Colon (tissue), 2 donors: Measurements from ENCODE around the gene NOXRED1.
"Not testable (repeated sequence)": the region's sequence is repeated elsewhere in the genome, so short reads cannot be mapped to it uniquely, and the experiment has no call there.

Experiments
- FAIRE-seq: peaks from 2 replicates; lab custom pipeline; 2012; peaks lifted over from hg19 to GRCh38; lab: Jason Lieb, UNC
- donor health status: control.
- donor health status: control.

The NOXRED1 gene, protein sequence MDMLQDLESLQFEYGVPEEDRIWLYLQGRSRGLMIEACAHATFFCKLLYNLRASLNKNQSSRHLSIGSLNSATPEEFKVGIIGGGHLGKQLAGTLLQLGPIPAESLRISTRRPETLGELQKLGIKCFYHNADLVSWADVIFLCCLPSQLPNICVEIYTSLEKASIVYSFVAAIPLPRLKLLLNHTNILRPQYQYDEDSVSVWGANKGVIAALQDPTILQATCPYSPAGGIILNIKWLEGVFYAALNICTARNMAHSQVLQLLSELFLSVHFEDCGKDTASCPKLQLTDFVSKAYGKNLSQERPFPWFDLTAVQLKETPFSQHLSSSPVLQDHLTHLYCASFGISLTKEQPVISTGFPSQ

DNA sequence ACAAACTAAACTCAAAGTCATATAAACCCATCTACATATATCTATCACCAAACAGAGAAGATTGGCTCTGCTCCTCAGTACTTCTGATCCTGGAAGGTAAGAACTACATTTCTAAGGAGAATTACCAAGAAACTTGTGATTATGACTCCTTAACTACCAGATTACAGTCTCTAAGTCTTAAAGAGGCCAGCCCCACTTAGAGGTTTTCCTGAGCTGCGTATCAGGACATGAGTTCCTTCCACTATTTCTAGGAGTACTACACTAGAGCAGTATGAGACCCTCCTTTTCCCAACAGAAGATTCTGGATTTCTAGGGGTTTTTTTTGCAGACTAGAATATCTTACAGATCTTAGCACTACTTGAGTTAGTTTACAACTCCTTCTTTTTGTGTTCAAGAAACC lies at the start of gene NOXRED1:
Gene NOXRED1, minus strand, starts transcription at position 101 of the 400 bp plus-strand sequence. CDS start 634 bp downstream, outside the sequence.
- no peak for FAIRE-seq

DNA sequence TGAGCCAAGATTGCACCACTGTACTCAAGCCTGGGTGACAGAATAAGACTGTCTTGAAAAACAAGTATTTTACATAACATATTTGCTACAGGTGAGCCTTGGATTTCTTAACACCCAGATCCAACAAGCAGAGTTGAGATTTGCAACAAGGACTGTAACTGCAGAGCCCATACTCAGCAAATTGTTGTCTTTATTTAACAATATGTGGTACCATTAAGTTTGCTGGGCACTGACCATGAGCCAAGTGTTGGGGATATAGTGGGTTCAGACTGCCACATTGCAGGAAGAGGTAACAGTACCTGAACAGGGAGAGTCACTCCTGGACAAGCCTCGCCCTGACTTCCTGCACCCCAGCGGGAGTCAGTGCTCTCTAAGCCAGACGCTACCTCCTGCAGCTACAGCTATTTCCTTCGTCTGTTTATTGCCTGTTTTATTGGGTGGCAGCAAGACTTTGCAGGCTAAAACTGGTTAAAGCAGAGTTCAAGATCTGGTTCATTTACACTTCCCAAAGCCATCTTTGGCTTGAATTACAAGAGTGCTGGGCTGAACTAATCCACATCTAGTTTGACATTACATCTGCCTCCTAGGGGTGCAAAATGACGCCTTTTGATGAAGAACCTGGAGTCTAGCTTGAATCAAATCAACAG lies 47.0 kb upstream of the NOXRED1 start:
- no peak for FAIRE-seq

DNA sequence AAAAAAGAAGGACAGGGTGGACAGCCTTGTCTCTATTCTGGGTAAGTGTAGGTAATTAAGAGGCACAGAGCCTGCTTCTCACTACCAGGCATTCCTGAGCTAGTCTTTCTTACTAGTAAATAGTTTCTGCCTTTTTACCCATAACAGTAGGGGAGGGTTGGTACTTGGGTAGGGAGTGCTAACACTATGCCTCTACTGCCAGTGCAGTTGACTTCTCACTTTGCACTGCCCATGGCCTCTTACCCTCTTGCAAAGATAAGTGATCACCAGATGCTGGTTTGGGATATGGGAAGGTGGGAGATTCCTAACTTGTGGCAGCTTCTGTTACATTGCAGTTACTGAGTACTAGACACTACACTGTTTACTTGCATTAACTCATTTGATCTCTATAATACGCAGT lies 46.2 kb upstream of the NOXRED1 start:
- FAIRE-seq = no peak

DNA sequence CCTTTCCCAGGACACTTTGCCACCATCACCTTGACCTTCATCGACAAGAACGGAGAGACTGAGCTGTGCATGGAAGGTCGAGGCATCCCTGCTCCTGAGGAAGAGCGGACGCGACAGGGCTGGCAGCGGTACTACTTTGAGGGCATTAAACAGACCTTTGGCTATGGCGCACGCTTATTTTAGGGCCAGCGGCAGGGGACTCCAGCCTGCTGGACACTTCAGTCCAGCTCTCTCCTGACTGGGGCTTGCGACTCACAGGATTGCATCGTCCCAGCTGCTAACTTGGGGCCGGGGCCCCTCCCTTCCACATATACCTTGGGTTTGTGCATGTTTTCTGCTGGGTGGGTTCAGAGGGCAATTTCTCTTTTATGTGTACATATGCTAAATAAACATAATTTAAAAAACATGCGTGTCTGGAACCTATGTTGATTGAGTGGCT lies 45.8 kb upstream of the NOXRED1 start:
- no peak for FAIRE-seq

DNA sequence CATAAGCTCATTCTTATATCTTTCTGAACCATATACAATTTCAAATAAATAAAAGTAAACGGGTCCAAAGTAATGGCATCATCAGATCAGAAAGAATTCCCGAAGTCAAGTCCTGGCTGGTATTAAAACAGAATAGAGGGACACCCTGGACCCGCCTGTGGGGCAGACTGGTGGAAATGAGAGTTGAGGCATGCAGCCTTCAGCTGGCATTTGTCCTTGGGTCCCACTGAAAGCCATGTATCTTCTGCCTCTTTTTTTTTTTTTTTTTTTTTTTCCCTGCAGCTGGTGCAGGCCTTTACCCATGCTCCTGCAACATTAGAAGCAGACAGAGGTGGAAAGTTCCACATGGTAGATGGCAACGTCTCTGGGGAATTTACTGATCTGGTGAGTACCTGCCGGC lies 44.5 kb upstream of the NOXRED1 start:
- no peak for FAIRE-seq

DNA sequence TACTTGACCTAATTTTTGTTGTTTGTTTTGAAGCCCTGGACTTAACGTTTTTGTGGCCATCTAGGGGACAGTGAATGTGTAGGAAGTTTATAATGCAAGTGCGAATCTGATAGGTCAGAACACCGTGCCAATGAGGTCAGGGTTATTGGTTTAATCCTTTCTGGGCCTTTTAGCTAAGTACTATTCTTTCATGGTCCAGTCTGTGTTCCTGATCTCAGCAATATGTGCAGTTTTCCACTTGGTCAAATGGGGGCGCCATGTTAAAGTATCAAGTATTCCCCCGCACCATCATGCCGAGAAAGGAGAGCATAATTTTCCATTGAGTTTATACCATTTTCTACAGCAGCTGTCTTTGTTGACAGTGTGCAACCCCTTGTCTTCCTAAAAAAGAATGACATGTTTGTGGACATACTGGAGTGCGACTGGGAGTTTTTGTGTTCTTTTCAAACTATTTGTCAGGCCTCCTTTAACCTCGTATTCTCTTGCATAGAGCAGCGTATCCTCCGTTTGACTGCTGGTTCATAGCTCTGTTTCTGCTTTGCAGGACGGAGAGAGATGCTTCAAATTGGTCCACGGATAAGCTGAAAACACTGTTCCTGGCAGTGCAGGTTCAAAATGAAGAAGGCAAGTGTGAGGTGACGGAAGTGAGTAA lies 35.9 kb upstream of the NOXRED1 start:
- no peak for FAIRE-seq

DNA sequence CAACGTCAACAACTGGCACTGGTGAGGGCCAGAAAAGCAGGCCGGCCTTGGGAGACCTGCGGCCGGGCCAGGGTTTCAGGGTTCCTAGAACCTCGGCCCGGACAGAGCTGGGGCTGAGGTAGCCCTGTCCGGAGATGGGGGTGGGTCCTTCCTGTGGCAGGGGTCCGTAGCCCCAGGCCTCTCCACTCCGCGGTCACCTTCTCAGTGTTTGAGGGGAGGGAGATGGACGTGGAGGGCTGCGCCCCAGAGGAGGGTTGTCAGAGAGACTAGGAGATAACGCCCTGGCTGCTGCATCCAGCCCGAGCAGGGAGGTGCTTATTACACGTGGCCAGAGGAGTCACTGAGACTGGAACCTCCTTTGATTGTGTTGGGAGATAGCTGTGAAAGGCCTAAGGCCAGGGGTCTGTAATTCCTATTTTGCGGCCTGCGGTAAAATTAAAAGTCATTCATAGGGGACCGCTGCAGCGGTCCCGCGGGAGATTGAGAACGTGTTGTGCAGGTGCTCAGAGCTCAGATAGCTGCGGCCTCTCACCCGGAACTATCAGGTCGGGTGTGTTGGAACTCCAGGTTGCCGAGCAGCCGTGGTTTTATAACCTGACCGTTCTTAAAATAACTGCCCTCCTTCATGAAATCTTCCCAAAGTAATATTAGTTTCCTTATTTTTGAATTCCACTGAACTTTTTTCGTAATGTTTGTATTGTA lies 35.1 kb upstream of the NOXRED1 start:
- no peak for FAIRE-seq

DNA sequence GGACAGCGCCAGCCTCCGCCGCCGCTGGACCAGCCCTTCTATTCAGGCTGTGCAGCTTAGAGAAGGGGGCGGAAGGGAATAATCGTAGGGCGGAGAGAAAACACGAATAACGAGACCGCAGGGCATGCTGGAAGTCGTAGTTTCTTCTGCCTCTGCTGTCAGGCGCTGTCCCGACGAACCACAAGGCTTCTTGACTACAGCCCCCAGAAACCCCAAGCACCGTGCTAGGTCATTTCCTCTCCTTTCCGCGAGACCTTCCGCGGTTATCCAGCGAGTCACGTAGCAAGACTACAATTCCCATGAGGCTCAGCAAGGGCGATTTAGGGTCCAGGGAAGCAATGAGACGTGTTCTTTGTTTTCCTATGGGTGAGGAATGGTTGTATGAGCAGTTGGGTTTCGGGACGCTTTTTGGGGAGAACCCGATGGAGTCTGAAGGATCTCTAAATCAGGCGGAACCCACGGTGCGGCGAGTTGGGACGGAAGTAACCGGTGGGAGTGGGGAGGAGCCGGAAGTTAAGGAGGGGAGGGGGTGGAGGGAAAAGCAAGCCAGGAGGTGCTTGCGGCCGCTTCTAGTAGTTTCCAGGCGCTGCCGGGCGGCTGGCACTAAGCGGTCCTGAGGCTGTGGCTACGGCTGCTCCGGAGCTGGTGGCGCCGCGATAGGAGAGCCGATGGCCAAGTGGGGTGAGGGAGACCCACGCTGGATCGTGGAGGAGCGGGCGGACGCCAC lies 34.4 kb upstream of the NOXRED1 start, which contains the start of the genes AHSA1 and VIPAS39:
Gene AHSA1, plus strand, starts transcription at position 572 of the 727 bp plus-strand sequence. Its CDS starts 97 bp downstream, at position 669.
Gene VIPAS39, minus strand, starts transcription at position 80 of the 727 bp plus-strand sequence. CDS start 3,499 bp downstream, outside the sequence.
- no peak for FAIRE-seq

DNA sequence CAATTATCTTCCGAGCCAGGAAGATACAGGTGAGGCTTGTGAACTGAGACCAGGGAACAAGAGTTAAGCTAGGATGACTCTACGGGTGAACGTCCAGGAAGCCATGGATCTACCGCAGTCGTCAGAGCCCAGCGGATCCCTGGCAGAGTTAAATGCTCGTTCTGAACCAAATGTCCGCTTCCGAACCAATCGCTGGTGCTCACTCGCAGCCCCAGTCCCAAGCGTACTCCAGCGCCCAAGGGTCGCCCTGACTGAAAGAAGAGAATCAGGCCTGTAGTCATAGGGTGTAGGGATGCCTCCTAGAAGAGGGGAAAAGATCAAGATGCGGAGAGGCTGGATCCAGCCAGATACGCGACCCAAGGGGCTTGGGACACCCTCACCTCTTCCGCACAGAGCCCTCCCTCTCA lies 33.8 kb upstream of the NOXRED1 start:
- FAIRE-seq = no peak

DNA sequence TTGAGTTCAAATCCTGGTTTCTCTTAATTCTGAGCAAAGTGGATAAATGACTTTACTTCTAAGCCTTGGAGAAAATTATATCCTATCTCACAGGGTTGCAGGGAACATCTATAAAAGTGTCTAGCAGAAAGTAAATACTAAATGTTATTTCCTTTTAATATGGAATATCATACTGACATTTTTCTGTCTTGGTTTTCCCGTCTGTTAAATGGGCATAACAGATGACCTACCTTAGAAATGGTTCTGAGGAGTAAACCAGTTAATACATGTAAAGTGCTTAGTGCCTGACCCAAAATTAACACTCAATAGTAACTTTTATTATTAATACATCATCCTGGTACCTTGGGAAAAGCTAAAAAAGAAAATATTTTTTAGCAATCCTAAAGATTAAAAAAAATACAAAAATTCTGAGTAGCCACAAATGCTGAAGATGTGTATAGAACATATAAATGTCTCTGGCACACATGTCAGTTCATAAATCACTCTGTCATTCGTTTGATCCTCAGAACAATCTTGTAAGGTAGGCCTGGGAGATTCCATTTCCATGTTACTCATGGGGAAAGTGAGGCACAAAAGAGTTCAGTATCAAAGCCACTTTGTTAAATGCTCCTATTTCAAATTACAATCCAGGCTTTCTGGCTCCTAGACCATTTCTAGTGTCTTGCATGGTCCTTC lies 32.8 kb upstream of the NOXRED1 start:
- no peak for FAIRE-seq

DNA sequence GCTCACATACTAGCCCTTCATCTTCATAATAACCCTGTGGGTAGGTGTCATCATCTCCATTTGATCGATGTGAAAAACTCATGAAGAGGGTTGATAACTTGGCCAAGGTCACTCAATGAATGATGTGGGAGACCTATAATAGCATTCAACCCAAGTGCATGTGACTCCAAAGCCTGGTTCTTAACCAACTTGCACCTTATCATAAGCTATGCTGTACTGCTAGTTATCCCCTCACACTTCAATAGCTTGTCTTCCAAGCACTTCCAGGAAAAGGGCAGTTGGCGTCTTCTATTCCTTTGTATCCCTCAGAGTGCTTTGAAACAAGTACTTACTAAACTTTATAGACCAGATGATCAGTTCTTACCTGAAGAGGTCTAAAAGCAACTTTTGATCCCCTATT lies 18.9 kb upstream of the NOXRED1 start:
- FAIRE-seq = no peak

DNA sequence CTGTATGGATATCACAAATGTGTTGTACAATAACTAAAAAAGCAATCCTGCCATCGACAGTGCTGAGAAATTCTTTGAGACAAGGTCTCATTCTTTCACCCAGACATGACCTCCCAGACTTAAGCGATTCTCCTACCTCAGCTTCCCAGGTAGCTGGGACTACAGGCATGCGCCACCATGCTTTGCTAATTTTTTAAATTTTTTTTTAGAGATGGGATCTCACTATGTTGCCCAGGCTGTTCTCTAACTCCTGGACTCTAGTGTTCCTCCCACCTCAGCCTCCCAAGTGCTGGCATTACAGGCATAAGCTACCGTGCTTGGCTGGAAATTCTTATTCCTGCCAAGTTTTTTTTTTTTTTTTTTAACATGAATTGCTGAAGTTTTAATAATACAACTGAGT lies 16.5 kb upstream of the NOXRED1 start:
- no peak for FAIRE-seq

DNA sequence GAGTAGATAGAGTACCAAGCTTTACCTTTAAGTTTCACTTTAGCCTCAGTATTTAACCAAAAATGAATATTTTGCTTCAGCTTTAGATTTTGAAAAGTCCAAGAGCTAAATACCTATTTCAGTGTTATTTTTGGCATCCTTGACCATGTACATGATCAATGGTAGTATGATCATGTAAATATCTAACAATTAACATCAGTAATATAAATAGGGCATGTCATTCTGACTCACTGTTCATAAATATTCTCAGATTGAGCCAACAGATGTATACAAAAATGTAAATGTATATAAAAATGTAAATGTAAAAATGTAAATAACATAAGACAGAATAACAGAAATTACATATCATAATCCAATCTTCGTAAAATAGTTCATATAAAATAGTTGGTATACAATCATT lies 15.3 kb upstream of the NOXRED1 start:
- no peak for FAIRE-seq

DNA sequence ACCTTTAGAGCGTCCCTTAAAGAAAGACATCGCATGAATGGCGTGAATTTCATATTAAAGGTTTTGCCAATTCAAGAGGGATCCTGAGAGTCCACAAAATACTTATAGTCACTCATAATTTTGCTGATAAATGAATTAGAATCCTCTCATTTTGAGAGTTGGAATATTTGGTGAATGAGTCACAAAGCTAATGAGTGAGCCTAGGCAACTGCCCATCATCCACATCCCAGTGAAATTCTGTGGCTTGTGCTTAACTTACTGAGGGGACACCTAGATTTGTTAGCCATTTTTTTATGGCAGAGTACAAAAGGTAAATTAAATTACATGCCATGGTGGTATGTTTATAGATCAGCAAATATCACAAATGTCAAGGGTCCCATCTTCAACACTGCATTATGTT lies 12.7 kb upstream of the NOXRED1 start:
- FAIRE-seq = no peak

DNA sequence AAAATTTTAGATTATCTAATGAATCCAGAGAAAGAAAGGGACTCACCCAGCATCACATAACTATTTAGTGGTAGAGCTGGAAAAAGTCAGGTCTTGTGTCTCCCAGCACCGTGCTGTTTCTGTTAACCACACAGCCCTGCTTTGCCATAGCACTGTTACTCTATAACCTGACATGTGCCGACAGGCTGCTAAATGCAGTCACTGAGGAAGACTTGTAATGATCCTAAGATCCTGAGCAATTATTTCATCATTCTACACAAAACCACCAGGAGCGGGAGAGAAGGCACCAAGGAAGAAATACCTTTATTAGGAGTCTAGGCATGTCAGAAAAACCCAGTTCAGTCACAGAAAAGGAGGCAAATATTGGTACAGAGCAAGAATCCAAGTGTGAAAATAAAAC lies 3.1 kb upstream of the NOXRED1 start:
- no peak for FAIRE-seq

DNA sequence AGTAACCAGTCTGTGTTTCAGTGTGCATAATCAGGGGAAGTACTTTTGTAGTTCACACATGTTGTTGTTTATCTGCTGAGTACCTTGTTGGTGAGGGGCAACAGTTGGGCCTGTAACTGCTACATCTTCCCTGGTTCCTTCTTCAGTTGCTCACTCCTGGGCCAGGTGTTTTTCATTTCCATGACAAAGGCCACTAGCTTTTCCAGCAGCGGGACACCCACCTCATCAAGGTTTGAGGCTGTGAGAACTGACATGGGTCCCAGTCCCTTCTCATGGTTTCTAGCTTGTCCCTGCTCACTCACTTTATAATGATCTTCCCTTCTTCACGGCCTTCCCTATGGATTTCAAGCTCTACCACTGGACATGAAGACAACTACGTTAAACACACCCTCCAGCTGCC lies 1.5 kb upstream of the NOXRED1 start:
- FAIRE-seq = no peak

DNA sequence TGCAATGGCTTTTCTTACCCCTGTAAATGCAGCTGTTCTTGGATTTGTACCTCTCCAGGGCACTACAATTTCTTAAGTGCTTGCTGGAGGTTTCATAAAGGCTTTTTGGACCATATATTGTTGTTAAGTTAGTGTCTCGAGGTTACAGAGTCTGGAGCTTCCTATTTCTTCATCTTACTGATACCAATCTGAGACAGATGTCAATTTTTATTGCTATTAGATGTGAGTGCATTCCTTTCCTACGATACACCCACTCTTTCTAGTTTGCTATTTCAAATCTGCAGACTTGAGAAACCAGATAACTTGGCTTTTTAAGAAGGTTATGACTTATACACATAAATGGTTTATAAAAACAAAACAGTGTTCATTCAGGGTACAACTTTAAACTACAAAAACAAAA lies 2.1 kb downstream of the NOXRED1 start:
- FAIRE-seq = no peak

DNA sequence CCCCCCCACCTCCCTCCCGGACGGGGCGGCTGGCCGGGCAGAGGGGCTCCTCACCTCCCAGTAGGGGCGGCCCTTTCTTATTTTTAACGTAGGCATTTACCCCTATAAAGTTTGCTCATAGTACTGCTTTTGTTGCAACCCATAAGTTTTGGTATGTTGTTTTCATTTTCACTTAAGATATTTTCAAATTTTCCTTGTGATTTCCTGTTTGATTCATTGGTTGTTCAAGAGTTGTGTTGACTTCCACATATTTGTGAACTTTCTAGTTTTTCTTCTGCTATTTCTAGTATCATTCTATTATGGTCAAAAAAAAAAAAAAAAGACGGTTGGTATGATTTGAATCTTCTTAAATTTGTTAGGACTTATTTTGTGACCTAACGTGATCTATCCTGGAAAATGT lies 6.5 kb downstream of the NOXRED1 start:
- FAIRE-seq = no peak

DNA sequence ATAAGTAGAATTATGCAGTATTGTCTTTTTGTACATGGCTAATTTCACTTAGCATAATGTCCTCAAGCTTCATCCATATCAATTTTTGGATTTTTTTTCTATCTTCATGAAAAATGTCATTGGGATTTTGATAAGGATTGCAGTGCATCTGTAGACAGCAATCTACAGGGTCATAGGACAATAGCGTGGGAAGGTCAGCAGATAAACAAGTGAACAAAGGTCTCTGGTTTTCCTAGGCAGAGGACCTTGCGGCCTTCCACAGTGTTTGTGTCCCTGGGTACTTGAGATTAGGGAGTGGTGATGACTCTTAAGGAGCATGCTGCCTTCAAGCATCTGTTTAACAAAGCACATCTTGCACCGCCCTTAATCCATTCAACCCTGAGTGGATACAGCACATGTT lies 7.2 kb downstream of the NOXRED1 start:
- FAIRE-seq = not testable (repeated sequence)

DNA sequence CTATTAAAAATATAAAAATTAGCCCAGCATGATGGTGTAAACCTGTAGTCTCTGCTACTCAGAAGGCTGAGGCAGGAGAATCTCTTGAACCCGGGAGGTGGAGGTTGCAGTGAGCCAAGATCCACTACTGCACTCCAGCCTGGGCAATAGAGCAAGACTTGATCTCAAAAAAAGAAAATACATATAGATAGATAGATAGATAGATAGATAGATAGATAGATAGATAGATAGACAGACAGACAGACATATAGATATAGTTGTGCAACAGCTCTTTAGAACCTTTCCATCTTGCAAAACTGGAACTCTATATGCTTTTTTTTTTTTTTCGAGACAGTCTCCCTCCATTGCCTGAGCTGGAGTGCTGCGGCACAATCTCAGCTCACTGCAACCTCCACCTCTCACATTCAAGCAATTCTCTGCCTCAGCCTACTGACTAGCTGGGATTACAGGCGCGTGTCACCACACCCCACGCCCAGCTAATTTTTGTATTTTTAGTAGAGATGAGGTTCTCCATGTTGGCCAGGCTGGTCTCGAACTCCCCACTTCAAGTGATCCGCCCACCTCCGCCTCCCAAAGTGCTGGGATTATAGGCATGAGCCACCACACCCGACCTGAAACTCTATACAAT lies 7.8 kb downstream of the NOXRED1 start:
- FAIRE-seq = not testable (repeated sequence)

DNA sequence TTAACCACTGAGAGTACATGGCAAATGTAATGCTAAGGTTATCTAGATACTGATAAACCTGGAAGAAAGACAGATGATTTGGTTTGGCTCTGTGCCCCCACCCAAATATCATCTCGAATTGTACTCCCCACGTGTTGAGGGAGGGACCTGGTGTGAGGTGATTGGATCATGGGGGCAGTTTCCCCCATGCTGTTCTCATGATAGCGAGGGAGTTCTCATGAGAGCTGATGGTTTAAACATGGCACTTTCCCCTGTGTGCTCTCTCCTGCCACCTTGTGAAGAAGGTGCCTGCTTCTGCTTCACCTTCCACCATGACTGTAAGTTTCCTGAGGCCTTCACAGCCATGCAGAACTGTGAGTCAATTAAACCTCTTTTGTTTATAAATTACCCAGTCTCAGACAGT lies 14.2 kb downstream of the NOXRED1 start:
- no peak for FAIRE-seq
